ENCODE results near the gene CRACDL.

Gene CRACDL

DNA sequence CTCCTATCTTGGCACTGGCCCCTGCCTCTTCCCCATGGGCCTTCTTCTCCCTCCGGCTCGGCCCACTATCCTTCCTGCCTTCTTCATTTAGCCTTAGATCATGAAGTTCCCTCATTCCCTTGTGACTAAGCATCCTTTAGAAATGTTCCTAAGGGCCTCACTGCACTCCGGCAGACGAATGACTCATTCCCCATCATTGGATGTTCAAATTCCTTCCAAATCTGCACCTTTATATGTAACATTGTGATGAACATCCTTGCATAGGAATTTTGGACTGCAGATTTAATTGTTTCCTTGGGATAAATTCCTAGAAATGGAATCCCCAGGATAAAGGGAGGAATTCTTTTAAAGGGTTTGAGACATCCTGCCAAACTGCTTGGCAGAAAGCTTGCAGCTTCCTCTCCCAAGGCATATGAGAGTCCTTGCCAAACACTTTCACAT lies 19.0 kb downstream of the CRACDL start:
- no peak for TF ChIP-seq ZNF274 (IDR thresholded peaks at IDR 0.05; ENCODE audit: low read depth, low read length)
- no peak overlapping the region for H3K4me3 ChIP-seq (ENCODE audit: low read length)

DNA sequence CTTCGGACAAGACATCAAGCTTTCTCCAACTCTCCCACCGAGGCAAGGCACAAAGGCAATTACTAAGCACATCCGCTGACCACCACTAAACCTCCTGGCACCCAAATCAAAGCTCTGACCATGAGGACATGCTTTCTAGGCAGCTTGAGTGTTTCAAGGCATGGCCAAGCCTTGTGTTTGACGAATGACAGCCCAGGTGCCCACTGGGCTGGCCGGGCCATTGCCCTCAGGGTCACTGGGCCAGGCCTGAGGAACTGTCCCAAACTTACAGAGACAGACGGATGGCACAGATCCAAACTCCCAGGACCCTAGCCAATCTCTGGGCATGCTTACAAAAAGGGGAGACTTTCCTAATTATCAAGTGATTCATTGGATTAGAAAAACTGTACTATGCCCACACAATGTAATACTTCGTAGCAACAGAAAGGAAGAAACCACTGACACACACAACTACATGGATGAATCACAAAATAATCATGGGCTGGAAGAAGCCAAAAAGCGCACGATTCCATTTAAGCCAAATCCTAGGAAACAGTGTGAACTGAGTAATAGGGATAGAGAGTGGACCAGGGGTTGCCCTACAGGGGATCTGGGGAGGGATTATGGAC lies 20.2 kb downstream of the CRACDL start:
- no peak overlapping the region for H3K4me3 ChIP-seq (ENCODE audit: low read length)
- no peak for TF ChIP-seq ZNF274 (IDR thresholded peaks at IDR 0.05; ENCODE audit: low read depth, low read length)

DNA sequence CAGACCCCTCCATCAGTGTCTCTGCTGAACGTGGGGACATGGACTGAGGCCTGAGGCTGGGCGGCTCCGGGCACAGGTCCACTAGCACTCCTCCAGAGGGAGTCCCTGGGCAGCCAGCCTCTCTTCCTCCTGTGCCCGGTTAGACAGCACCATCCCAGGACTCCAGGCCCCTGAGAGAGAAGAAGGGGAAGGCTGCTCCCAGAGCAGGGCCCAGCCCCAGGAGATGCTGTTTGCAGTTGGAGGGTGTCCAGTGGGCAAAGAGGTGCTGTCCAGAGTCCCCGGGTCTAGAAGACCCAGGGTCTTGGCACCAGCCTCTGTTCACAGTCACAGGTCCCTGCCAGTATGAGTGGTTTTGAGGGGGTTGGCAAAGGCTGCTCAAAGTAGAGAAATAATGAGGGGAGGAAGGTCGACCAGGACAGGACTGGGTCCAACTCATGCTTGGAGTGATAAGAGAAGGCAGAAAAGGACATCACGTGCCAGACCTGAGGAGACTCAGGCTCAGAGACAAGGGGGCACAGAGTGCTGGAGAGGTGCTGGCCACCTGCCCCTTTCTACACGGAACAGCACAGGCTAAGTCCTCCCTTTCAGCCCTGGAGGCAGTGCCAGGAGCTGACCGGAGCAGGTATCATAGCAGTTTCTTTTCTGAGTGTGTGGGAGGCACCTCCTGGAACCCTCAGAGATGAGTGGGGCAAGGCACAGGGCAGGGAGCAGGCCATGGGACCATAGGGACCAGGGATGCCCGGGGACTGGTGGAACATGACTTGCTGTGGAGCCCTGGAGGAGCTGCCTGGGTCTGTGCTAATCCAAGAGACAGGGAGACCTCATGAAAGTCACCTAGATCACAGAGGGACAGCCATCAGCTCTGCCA lies 21.1 kb downstream of the CRACDL start:
- no peak overlapping the region for H3K4me3 ChIP-seq (ENCODE audit: low read length)
- no peak for TF ChIP-seq ZNF274 (IDR thresholded peaks at IDR 0.05; ENCODE audit: low read depth, low read length)

DNA sequence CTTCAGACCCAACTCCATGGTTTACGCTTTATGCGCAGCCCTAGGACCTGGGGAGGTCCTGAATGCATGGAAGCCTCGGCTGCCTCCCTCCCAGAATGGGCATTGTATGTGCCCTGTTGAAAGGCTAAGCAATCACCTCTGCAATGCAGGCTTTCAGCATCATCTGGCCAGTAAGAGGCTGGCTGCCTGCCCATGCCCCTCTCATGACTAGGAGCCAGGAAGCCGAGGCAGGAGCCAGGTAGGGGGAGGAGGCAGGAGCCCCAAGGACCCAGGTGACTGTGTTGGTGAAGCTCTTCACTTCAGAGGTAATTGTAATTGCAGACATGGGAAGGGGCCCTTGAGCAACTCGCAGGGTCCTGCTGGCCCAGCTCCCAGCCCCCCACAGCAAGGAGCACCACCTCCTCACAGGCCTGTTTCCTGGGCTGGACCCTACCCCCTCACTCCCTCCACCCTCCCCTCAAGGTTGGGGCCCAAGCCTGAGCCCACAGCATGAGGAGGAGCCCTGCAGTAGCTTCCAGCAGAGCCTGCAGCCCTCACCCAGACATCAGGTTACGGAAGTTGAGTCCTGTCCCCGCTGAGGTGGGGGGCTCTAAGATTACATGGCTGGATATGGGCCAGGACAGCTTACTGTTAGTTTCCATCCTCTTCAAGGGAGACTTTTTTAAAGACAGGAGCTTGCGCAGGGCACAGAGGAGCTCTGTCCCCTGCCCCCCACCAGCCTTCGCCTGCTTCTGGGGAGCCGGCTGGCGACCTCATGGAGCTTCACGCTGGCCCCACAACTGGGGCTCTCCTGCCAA lies 21.9 kb downstream of the CRACDL start:
- no peak for TF ChIP-seq ZNF274 (IDR thresholded peaks at IDR 0.05; ENCODE audit: low read depth, low read length)

GRCh38 chr2:98912957-98913915 lies 22.8 kb downstream of the CRACDL start:
- no peak for TF ChIP-seq ZNF274 (IDR thresholded peaks at IDR 0.05; ENCODE audit: low read depth, low read length)
- H3K4me3 ChIP-seq (ENCODE audit: low read length): no peak overlapping the region

More for the DNA sequence above, 21.9 kb downstream of the CRACDL start:
- H3K4me3 ChIP-seq (ENCODE audit: low read length): no peak overlapping the region

GRCh38 chr2:98912221-98912851 lies 23.7 kb downstream of the CRACDL start:
- no peak overlapping the region for H3K4me3 ChIP-seq (ENCODE audit: low read length)
- no peak for TF ChIP-seq ZNF274 (IDR thresholded peaks at IDR 0.05; ENCODE audit: low read depth, low read length)

GRCh38 chr2:98911376-98912154 lies 24.5 kb downstream of the CRACDL start:
- H3K4me3 ChIP-seq (ENCODE audit: low read length): no peak overlapping the region
- TF ChIP-seq ZNF274 (IDR thresholded peaks at IDR 0.05; ENCODE audit: low read depth, low read length): no peak

DNA sequence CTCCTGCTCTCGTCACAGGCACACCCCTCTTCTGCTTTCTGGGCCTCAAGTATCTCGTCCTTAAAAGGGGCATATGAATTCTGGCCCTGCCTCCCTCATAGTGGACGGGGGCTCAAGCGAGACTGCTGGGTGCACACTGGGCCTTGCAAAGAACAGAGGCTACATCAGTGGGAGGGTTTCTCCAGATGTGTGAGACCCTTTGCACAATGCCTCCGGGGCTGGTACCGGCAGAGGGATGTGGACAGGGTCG lies 25.0 kb downstream of the CRACDL start:
- no peak for TF ChIP-seq ZNF274 (IDR thresholded peaks at IDR 0.05; ENCODE audit: low read depth, low read length)
- H3K4me3 ChIP-seq (ENCODE audit: low read length): no peak overlapping the region

DNA sequence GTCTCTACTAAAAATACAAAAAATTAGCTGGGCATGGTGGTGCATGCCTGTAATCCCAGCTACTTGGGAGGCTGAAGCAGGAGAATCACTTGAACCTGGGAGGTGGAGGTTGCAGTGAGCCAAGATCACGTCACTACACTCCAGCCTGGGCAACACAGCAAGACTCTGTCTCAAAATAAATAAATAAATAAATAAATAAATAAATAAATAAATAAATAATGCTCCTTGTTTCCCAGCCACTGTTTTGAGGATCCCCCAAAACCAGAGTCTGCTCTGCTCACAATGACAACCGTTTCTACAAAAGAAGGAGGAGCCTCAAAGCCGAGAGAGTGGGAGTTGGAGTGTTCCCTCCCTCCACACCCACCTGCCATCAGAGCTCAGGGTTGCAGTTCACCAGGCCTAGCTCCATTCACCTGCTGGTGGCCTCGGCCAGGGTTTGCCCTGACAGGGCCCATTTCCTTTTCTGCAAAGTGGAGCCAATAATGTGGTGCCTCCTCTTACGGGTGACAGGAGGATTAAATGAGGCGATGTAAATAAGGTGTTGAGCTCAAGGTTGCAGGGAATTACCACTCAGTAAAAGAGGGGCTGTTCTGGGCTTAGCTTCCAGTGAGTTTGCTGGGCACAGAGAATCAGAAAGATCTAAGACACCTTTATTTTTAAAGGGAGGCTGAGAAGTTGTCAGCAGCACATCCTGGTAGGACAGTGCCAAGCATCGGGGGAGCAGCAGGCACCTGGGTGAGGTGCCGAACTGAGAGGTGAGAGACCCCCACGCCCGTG lies 25.5 kb downstream of the CRACDL start:
- TF ChIP-seq ZNF274 (IDR thresholded peaks at IDR 0.05; ENCODE audit: low read depth, low read length): no peak
- H3K4me3 ChIP-seq (ENCODE audit: low read length): no peak overlapping the region

GRCh38 chr2:98909317-98910211 lies 26.5 kb downstream of the CRACDL start:
- no peak for TF ChIP-seq ZNF274 (IDR thresholded peaks at IDR 0.05; ENCODE audit: low read depth, low read length)
- no peak overlapping the region for H3K4me3 ChIP-seq (ENCODE audit: low read length)

DNA sequence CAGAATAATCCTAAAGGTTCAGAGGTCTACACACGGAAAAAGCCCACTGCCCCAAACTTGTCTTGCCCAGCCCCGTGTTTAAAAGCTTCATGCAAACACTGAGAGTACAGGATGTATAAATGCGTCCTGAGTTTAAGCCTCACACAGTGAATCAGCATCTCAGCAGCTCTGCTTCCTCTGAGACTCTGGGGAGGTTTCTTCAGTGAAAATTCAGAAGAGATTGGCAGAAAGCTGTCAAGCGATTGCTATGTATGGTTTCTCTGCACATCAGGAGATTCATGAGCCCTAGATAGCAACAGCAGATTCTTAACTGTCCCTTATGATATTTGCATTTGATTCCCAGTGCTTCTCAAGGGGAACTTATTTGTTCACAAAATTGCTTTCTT lies 27.1 kb downstream of the CRACDL start:
- TF ChIP-seq ZNF274 (IDR thresholded peaks at IDR 0.05; ENCODE audit: low read depth, low read length): no peak
- no peak overlapping the region for H3K4me3 ChIP-seq (ENCODE audit: low read length)
